HG02588 (cell line): ENCODE measurements around the gene ZNF692.

ENCODE experiments used
- ATAC-seq: cut with Tn5 transposase; IDR thresholded peaks from one replicate; pipeline ENCODE4 v1.9.1; 2021; ENCODE audit warnings: mild to moderate bottlenecking, moderate library complexity; ENCODE audit not compliant: unreplicated experiment

ZNF692 gene

GRCh38 chr1:248881261-248881660 is 22.4 kb upstream of the ZNF692 start:
- no peak for ATAC-seq

- ATAC-seq: peak; percentile 51
These were observed 15.2 kb upstream of the ZNF692 start for GRCh38 chr1:248873993-248874533.

- ATAC-seq: peak; percentile 80
These were observed 14.6 kb upstream of the ZNF692 start for GRCh38 chr1:248873409-248873992.

DNA sequence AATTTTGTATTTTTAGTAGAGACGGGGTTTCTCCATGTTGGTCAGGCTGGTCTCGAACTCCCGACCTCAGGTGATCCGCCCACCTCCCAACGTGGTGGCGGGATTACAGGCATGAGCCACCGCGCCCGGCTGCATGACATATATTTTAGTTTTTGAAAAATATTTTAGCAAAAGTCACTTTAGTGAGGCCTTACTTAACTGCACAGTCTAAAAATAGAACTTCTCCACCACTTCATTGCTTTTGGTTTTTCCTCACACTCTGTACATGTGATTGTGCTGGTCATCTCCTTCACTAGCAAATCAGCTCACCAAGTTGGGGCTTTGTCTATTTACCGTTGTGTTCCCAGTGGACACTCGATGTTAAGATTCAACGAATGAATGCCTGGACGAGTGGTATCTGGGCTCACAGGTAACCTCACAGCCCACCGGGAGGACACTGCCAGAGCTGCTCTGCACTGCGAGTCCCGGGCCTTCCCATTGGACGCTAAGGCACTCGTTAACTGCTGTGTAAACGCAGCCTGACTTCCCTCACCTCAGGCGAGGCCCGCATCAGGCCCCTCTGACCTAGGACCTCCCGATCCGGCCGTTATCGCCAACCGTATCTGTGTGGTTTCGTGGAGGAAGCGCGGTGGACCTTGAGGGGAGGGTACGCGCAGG is 14.0 kb upstream of the ZNF692 start:
- ATAC-seq: peak; percentile 45

GRCh38 chr1:248871837-248872401 is 13.0 kb upstream of the ZNF692 start:
- ATAC-seq: no peak

- ATAC-seq: peak; percentile 67
These were observed 4.4 kb upstream of the ZNF692 start for GRCh38 chr1:248862998-248863881.

DNA sequence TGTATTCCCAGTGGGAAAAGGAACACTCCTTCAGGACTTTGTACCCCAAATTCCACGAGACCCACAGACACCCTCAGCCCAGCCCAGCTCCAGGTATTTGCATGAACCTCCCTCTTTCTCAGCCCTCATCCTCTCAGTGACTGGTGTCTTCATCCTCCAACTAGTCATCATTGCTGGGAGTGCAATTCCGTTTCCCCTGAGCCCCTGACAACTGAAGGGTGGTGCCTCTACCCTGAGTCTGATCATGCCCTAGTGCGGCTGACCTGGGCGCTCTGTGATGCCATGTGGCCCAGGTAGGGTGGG is 3.8 kb upstream of the ZNF692 start:
- peak; percentile 1 for ATAC-seq

GRCh38 chr1:248861616-248862015 is 2.7 kb upstream of the ZNF692 start:
- ATAC-seq: no peak

- no peak for ATAC-seq
These were observed 1.1 kb upstream of the ZNF692 start for GRCh38 chr1:248860007-248860406.

DNA sequence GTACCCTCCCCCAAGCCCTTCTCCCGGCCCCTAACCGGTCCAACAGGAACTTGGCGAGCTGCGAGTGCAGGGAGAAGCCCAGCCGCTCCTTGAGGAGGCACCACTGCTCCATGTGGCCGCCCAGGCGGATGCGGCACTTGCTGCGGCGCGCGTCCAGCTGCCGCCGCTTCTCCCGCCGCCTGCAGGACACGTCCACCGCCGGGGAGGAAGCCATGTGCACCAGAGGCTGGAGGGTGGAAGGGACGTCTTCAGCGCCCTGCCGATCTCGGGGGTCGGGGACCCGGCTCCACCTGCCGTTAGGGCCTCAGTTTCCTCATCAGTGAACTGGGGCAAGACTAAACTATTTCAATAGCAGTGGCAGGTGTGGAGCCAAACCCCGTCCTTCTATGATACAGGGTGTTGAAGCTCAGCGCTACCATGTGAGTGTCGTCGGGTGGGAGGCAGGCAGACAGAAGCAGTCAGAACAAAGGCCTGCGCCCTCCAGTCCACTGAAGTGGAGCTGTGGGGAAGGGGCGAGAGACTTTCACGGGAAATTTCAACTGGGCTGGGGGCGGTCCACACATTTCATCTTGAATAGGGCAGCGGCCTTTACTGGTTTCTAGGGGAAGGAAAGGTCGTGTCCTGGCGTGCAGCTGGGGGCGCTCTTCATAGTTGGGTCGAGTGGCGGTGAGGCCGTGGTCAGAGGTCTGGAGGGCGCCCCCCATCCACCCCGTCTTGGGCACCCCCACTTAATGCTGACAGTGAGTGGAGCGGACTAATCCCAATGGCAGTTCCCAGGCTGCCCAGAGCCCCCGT is 592 bp downstream of the ZNF692 start:
- ATAC-seq: peak; percentile 32

GRCh38 chr1:248857749-248858095 is 1.2 kb downstream of the ZNF692 start:
- no peak for ATAC-seq

DNA sequence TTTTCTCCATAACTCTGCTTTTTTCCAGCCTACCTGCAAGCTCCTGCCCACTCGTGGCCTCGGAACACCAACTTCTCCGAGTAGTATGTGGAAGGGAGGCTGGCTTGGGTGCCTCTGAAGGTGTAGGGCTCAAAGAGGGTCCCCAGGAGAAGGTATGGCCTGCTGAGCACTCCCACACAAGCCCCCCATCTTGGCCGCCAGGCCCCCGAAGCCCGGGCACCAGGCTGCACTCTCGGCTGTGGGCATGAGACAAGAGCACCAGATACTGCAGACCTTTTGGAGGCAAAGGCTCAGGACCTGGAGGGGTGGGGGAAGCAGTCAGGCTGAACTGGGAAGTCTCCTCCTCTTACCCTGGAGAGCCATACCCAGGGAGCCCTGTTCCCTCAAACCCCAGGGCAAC is 1.7 kb downstream of the ZNF692 start:
- no peak for ATAC-seq

DNA sequence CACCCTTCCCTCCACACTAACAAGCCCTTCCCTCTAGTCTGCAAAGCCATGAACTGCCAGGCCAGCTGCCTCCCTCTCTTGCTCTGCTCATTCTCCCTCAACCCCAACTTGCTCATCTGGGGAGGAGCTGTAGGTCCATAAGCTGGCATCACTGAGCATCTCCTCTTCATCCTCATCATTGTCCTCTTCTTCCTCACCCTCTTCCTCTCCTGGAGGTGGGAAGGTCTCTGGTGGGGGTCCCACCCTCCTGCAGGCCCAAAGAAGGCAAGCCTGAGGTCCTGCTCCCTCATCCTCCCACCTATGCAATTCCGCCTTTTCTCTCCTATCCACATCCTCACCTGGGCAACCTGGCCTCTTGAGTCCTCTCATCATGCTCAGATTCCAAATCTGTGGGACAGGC is 2.7 kb downstream of the ZNF692 start:
- ATAC-seq: no peak

DNA sequence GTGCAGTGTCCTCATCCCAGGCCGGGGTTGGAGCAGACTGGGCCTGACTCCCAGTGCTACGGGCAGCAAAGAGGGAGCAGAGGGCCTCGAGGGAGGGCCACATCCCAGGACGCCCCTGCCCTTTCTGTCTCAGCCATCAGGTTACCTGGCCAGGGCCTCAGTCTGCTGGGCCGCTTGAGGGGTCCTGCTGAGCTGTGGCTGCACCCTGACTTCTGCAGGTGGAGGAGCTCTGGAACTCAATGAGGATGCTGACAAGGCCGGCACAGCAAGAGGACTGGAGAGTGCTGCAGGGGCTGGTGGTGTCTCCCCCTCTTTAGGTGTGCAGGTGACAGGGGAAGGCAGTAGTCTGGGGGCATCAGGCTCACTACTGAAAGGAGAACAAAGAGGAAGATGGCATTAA is 3.3 kb downstream of the ZNF692 start:
- no peak for ATAC-seq

DNA sequence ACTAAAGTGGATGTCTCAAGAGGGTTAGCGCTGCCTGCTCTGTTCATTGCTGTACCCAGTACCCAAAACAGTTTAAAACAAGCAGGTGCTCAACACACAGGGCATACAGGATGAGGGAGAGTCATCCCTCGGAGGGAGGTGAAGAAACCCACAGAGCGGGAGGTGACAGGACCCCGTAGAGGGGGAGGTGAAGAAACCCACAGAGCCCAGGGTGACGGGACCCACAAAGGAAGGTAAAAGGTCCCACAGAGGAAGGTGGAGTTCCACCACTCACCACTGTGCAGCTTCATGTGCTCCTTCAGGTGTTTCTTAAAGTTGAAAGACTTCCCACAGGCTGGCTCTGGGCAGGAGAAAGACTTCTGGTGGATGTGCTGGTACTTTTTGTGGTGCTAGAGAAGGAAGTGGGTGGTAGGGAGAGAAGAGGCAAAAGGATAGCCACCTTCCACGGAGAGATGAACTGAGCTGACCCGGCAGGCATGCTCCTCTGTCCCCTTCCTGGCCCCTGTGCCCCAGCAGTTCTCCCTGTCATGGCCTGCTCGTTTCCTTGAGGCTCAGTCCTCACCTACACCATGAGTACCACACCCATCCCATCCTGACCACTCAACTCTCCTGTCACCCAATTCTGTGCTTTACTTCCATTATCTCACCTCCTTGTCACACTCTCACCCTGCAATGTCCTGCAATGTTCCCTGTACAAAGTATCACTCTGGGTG is 5.1 kb downstream of the ZNF692 start:
- no peak for ATAC-seq

DNA sequence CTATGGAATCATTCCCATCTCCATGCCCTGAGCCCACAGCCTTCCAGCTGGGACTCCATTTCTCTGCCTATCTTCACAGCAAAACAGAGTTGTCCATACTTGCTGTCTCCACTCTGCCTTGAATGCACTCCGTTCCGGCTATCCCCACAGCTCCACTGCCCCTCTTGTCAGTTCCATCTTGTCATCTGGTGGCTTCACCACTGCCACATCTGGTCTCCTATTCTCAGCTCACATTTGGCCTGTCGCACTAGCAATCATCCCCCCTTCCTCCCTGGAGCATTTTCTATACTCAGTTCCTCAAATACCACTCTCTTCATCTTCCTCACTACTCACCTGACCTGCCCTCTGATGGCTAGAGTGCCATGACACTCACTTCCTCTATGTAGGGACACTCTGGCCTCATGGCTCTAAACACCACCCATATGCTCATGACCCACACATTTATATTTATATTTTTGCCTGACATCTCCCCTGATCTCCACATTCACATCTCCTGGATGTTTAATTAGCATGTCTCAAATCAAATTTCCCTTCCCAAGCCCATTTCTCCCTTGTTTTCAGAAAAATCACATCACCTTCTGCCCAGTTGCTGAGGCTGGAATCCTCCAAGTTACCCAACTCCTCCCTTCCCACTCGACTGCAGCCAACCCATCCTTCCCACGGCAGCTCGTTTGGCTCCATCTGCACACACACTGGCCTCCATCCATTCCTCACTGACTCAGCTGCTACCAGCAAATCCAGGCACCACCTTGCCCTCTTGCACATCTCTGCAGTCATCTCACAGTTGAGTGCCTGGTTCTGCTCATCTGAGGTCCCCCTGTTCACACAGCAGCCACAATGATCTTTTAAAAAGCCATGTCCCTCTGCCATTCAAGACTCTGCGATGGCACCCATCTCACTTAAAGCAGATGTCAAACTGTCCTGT is 6.1 kb downstream of the ZNF692 start:
- no peak for ATAC-seq

DNA sequence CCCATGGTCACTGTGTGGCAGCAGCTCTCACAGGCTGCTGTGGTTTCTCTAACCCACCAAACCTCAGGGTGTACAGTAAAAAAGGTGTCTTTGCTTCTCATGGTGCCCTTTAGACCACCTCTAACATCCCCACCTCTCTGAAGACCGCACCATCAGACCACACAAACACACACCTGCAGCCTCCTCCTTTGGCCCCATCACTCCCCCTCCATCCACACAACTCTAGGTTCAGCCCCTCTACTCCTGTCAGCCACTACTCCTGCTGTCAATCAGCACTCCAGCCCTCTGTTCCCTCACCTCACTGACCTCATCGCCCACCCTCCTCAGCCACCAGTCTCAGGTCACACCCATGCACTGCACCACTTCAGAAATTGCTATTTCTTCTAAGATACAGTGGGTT is 7.5 kb downstream of the ZNF692 start:
- ATAC-seq: no peak

DNA sequence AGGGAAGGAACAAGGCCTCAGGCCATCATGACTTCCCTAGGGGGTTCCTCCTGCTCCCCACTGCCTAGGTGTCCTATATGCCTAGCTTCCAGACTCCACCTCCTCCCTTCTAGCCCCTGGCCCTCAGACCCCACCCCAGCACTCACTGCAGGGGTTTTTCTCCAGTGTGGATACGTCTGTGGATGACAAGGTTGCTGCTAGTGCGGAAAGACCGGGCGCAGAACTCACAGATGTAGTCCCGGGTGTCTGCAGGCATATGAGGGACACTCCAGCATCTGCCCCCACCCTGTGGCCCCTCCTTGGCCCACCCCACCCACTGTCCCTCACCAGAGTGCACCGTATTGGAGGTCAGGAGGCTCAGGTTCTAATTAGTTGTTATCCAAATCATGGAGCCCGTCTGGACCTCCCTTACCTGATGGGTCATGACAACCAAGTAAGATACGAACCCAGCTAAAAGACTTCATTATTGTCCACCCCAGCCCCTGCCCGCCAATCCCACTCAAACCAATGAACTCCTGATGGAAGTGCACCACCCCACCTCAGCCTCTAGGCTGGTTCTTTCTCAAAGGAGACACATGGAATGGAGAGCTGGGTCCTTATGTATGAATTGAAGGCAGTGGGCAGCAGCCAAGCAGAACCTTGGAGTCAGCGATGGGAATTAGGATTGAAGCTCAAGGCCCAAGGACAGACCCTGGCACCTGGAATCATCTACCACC is 8.2 kb downstream of the ZNF692 start:
- ATAC-seq: no peak

- ATAC-seq: no peak
These were observed 8.8 kb downstream of the ZNF692 start for GRCh38 chr1:248850124-248850523.
